ENCODE results near the gene KRTAP5-3. TPM values are rescaled to one million over a fixed set of nuclear protein-coding genes. Genes with fewer than 3 reads are reported as not detected.

The KRTAP5-3 gene
- total RNA-seq, 1 donor from 2014 or later, result not detected

Other genes with a start within 250 kb of the KRTAP5-3 start
- gene BRSK2, start 218.5 kb downstream of the KRTAP5-3 start, total RNA-seq, result 0.15 and 0.93 TPM in 2 replicates
- 34.6 and 47.1 TPM in 2 replicates for gene MOB2, start 121.7 kb downstream of the KRTAP5-3 start, total RNA-seq
- 5.9 and 8.9 TPM in 2 replicates for gene DUSP8, start 36.2 kb downstream of the KRTAP5-3 start, total RNA-seq
- not detected in 2 replicates for gene KRTAP5-1, start 23.2 kb downstream of the KRTAP5-3 start, total RNA-seq
- not detected in 2 replicates for gene KRTAP5-2, start 10.2 kb downstream of the KRTAP5-3 start, total RNA-seq
- not detected in 2 replicates for gene KRTAP5-4, start 13.7 kb upstream of the KRTAP5-3 start, total RNA-seq
- not detected in 2 replicates for gene KRTAP5-5, start 21.3 kb upstream of the KRTAP5-3 start, total RNA-seq
- not detected in 2 replicates for gene KRTAP5-6, start 88.7 kb upstream of the KRTAP5-3 start, total RNA-seq
- gene IFITM10, start 142.1 kb upstream of the KRTAP5-3 start, total RNA-seq, result 1.1 TPM in 1 of 2 replicates, not detected in the other
- gene CTSD, start 155.5 kb upstream of the KRTAP5-3 start, total RNA-seq, result 671 and 739 TPM in 2 replicates
- not detected in 2 replicates for gene SYT8, start 226.5 kb upstream of the KRTAP5-3 start, total RNA-seq
- not detected in 2 replicates for gene TNNI2, start 230.5 kb upstream of the KRTAP5-3 start, total RNA-seq
- 1.1 TPM in 1 of 2 replicates, not detected in the other for gene LSP1, start 244.6 kb upstream of the KRTAP5-3 start, total RNA-seq